Measurements from ENCODE around the gene ASB11.

The ASB11 gene, protein sequence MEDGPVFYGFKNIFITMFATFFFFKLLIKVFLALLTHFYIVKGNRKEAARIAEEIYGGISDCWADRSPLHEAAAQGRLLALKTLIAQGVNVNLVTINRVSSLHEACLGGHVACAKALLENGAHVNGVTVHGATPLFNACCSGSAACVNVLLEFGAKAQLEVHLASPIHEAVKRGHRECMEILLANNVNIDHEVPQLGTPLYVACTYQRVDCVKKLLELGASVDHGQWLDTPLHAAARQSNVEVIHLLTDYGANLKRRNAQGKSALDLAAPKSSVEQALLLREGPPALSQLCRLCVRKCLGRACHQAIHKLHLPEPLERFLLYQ

DNA sequence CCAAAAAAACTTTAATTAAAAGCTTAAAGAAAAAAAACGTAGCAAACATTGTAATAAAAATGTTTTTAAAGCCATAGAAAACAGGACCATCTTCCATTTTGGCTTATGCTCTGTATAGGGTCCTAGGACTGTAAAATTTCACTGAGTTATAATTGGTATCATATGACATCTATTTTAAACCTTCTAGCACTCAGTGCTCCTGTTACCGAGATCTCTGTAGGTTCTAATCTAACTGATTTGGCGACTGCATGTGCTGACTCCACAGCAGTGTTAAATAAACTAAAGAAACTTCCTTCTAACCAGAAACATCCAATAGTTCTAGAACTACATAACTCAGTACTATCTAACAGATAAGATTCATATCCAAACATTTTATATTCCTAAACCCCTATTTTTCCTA lies at the start of gene ASB11:
TSS of gene ASB11 (minus strand) at position 132 of the 400 bp plus-strand sequence. CDS start at position 97, 35 bp downstream.
- Histone ChIP-seq H3K4me2 (no peak within 1 kb of the TSS), H3K36me3 (no peaks in the 10 kb centered on the region), H3K27ac (no peak within 1 kb of the TSS), H3K27me3 (peaks cover 81% of the 10 kb centered on the region), H3K4me3 (no peak within 1 kb of the TSS), H4K20me1 (no peaks in the 10 kb centered on the region), H3K4me1 (no peaks in the 10 kb centered on the region), H3K9me3 (no peaks in the 10 kb centered on the region), H3K9ac (no peak within 1 kb of the TSS)
- no peak for TF ChIP-seq Cebpa-rat (IDR thresholded peaks at IDR 0.05)

GRCh38 chrX:15359701-15360100 lies 44.3 kb upstream of the ASB11 start:
- TF ChIP-seq Cebpa-rat (IDR thresholded peaks at IDR 0.05) = no peak
- no peak overlapping the region for H3K27ac ChIP-seq
- peaks cover 92% of the 10 kb centered on the region for H3K27me3 ChIP-seq
- peaks cover 5% of the 10 kb centered on the region; the same call in 1 of the 2 replicates for H4K20me1 ChIP-seq
- H3K36me3 ChIP-seq = no peaks in the 10 kb centered on the region
- H3K9me3 ChIP-seq = no peaks in the 10 kb centered on the region
- H3K4me1 ChIP-seq = no peaks in the 10 kb centered on the region
- no peak overlapping the region for H3K4me2 ChIP-seq
- H3K4me3 ChIP-seq = no peak overlapping the region
- no peak overlapping the region for H3K9ac ChIP-seq

DNA sequence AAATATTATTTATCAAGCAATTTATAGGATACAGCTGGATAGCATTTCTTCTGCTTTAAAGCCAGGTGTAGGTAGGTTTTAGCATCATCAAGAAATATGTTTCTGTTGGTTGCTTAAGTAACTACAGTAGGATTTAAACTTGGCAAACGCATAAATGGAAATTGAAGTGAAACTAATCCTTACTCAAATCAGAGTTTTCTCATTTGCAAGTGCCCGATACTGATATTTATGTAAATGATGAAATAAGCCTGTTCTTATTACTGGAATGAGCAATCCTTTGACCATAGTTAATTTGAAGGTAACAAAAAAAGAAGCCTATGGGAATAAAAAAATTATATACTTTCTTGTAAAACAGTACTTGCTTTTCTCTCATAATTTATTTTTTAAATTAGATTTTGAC lies 43.1 kb upstream of the ASB11 start:
- H4K20me1 ChIP-seq = no peaks in the 10 kb centered on the region
- H3K9me3 ChIP-seq = no peaks in the 10 kb centered on the region
- no peak overlapping the region for H3K4me2 ChIP-seq
- no peak for TF ChIP-seq Cebpa-rat (IDR thresholded peaks at IDR 0.05)
- H3K27me3 ChIP-seq = peaks cover 88% of the 10 kb centered on the region
- no peak overlapping the region for H3K27ac ChIP-seq
- no peaks in the 10 kb centered on the region for H3K4me1 ChIP-seq
- H3K4me3 ChIP-seq = no peak overlapping the region
- no peaks in the 10 kb centered on the region for H3K36me3 ChIP-seq
- no peak overlapping the region for H3K9ac ChIP-seq

DNA sequence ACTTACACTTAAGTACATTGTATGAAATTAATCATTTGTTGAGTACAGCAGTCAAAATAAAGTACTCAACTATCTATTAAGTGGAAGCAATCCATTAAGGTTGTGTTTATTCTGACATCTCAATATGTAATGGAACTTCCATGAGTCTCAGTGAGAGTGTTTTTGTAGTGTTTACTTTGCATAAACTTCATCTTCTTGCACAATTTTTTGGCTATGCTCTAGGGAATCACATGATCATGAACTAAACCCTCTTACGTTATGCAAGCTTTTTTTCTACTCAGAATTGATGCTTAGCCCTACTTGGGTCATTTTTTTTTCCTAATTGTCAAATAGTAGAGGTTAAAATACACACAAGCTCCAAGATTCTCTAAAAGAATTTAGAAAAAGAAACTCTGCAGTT lies 41.0 kb upstream of the ASB11 start:
- Histone ChIP-seq H3K27ac (no peak overlapping the region), H3K36me3 (no peaks in the 10 kb centered on the region), H4K20me1 (no peaks in the 10 kb centered on the region), H3K4me2 (no peak overlapping the region), H3K4me3 (no peak overlapping the region), H3K9ac (no peak overlapping the region), H3K4me1 (no peaks in the 10 kb centered on the region), H3K9me3 (no peaks in the 10 kb centered on the region), H3K27me3 (peaks cover 90% of the 10 kb centered on the region)
- no peak for TF ChIP-seq Cebpa-rat (IDR thresholded peaks at IDR 0.05)

DNA sequence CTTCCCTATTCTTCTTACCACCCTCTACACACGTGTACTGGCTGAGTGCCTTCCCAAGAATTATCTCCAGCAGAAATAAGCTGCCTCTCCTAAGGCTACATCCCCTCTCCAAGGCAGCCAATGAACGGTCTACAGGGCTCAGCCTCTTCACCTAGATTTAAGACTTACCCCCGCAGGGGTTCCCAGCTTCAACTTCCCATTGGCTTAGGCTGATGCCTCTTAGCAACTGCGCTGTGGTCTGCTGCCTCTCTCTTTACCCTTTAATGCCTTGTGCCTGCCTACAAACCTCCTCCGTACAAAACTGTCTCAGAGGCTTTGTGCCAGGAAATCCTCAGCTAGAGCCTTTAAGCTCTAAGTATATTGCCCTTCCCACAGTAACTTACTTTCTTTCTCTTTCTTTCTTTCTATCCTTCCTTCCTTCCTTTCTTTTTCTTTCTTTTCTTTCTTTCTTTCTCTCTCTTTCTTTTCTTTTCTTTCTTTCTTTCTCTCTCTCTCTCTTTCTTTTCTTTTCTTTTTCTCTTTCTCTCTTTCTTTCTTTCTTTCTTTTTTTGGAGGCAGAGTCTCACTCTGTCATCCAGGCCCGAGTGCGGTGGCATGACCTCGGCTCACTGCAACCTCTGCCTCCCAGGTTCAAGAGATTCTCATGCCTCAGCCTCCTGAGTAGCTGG lies 35.0 kb upstream of the ASB11 start:
- no peak overlapping the region for H3K27ac ChIP-seq
- peaks cover 81% of the 10 kb centered on the region for H3K27me3 ChIP-seq
- peaks cover 19% of the 10 kb centered on the region; the same call in 1 of the 2 replicates for H4K20me1 ChIP-seq
- TF ChIP-seq Cebpa-rat (IDR thresholded peaks at IDR 0.05) = no peak
- H3K9ac ChIP-seq = no peak overlapping the region
- no peak overlapping the region for H3K4me2 ChIP-seq
- no peaks in the 10 kb centered on the region for H3K4me1 ChIP-seq
- no peak overlapping the region for H3K4me3 ChIP-seq
- no peaks in the 10 kb centered on the region for H3K36me3 ChIP-seq
- no peaks in the 10 kb centered on the region for H3K9me3 ChIP-seq

GRCh38 chrX:15349046-15349445 lies 33.6 kb upstream of the ASB11 start:
- H4K20me1 ChIP-seq = peaks cover 19% of the 10 kb centered on the region; the same call in 1 of the 2 replicates
- peaks cover 85% of the 10 kb centered on the region for H3K27me3 ChIP-seq
- H3K4me2 ChIP-seq = no peak overlapping the region
- H3K36me3 ChIP-seq = no peaks in the 10 kb centered on the region
- TF ChIP-seq Cebpa-rat (IDR thresholded peaks at IDR 0.05) = no peak
- no peaks in the 10 kb centered on the region for H3K4me1 ChIP-seq
- no peaks in the 10 kb centered on the region for H3K9me3 ChIP-seq
- H3K4me3 ChIP-seq = no peak overlapping the region
- no peak overlapping the region for H3K27ac ChIP-seq
- no peak overlapping the region for H3K9ac ChIP-seq

- no peak overlapping the region for H3K9ac ChIP-seq
- no peak overlapping the region for H3K27ac ChIP-seq
- TF ChIP-seq Cebpa-rat (IDR thresholded peaks at IDR 0.05) = no peak
- H3K9me3 ChIP-seq = no peaks in the 10 kb centered on the region
- no peaks in the 10 kb centered on the region for H3K36me3 ChIP-seq
- H3K27me3 ChIP-seq = peaks cover 89% of the 10 kb centered on the region
- no peak overlapping the region for H3K4me2 ChIP-seq
- no peaks in the 10 kb centered on the region for H3K4me1 ChIP-seq
- H3K4me3 ChIP-seq = no peak overlapping the region
- H4K20me1 ChIP-seq = peaks cover 22% of the 10 kb centered on the region; the same call in 1 of the 2 replicates
These were observed 30.5 kb upstream of the ASB11 start for GRCh38 chrX:15345976-15346375.

GRCh38 chrX:15344106-15344505 lies 28.7 kb upstream of the ASB11 start:
- Histone ChIP-seq H3K4me2 (no peak overlapping the region), H4K20me1 (peaks cover 24% of the 10 kb centered on the region; the same call in 1 of the 2 replicates), H3K36me3 (no peaks in the 10 kb centered on the region), H3K9me3 (no peaks in the 10 kb centered on the region), H3K4me1 (no peaks in the 10 kb centered on the region), H3K4me3 (no peak overlapping the region), H3K27ac (no peak overlapping the region), H3K27me3 (peaks cover 95% of the 10 kb centered on the region), H3K9ac (no peak overlapping the region)
- TF ChIP-seq Cebpa-rat (IDR thresholded peaks at IDR 0.05) = no peak

- Histone ChIP-seq H3K4me1 (no peaks in the 10 kb centered on the region), H4K20me1 (peaks cover 17% of the 10 kb centered on the region; the same call in 1 of the 2 replicates), H3K4me3 (no peak overlapping the region), H3K36me3 (no peaks in the 10 kb centered on the region), H3K4me2 (no peak overlapping the region), H3K27me3 (peaks cover 95% of the 10 kb centered on the region), H3K9me3 (no peaks in the 10 kb centered on the region), H3K27ac (no peak overlapping the region), H3K9ac (no peak overlapping the region)
- no peak for TF ChIP-seq Cebpa-rat (IDR thresholded peaks at IDR 0.05)
These were observed 27.6 kb upstream of the ASB11 start for GRCh38 chrX:15343075-15343476.

- Histone ChIP-seq H3K36me3 (no peaks in the 10 kb centered on the region), H4K20me1 (peaks cover 8% of the 10 kb centered on the region; the same call in 1 of the 2 replicates), H3K4me2 (no peak overlapping the region), H3K27me3 (peaks cover 97% of the 10 kb centered on the region), H3K9ac (no peak overlapping the region), H3K9me3 (no peaks in the 10 kb centered on the region), H3K4me3 (no peak overlapping the region), H3K4me1 (no peaks in the 10 kb centered on the region; the same call in 1 of the 2 replicates), H3K27ac (no peak overlapping the region)
- TF ChIP-seq Cebpa-rat (IDR thresholded peaks at IDR 0.05) = no peak
These were observed 25.4 kb upstream of the ASB11 start for GRCh38 chrX:15340867-15341266.

Data from BLaER1 (cell line).